Activated T-cell treated with anti-CD3 and anti-CD28 coated beads for 1 hour (primary cell): ENCODE measurements around the gene GPC6.

Source experiments
- DNase-seq: peaks from one replicate; pipeline ENCODE4 v3.0.0-alpha.2; 2020; ENCODE audit warnings: low read depth

The GPC6 gene

GRCh38 chr13:93925990-93926389 is 699.4 kb downstream of the GPC6 start:
- DNase-seq = no peak

DNA sequence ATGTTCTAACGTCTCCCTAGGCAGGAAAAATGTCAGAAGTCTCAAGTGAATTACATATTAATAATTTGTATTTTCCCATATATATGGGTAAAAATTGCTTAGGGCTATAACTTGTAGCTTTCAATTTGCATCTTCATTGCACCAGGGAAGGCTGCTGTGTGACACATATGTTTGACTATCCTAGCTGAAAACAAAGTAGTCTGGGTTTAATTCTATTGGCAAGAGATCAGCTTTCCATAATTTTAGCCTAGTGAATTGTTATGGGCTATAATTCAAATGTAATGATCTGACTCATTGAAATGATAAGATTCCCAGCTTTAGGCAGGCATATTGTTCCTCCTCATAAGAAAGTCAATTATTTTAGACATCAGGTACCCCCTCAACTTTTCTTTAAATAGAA is 699.8 kb downstream of the GPC6 start:
- DNase-seq = no peak

GRCh38 chr13:93927431-93927830 is 700.8 kb downstream of the GPC6 start:
- no peak for DNase-seq

GRCh38 chr13:93932901-93933300 is 706.3 kb downstream of the GPC6 start:
- DNase-seq = no peak

DNA sequence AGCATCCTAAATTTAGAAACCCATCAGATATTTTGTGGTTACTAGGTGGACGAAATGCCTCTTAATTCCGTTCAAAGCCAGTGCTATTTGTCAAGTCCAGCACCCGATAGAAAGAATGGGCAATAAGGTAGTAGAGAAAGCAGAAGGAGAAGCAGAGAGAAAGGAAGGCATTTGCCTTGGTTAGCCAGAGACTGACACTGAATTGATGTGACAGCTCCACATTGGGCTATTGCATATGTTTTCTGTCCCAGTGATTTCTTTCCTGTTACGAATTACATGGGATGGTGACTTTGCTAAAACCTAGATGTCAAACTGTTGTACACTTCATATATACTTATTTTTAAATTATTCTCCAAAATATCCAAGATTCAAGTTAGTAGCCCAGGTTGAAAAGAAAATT is 710.3 kb downstream of the GPC6 start:
- DNase-seq = no peak

DNA sequence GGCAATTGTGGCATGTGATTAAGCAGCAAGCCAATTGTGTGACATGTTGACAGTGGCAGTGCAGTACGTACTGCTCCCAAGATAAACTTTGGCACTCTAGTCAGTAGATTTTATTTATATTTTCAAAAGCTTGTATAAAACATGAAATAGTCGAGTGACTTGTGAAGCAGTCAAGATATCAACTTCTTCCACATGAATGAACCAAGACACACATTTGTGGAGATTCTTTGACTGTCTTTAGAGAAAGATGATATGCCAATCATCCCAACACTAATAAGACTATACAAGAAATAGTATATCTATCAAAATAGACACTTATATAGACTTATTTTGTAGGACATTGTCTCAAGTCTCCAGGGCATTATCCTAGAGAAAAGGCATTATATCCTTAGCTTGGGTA is 714.8 kb downstream of the GPC6 start:
- DNase-seq = no peak

DNA sequence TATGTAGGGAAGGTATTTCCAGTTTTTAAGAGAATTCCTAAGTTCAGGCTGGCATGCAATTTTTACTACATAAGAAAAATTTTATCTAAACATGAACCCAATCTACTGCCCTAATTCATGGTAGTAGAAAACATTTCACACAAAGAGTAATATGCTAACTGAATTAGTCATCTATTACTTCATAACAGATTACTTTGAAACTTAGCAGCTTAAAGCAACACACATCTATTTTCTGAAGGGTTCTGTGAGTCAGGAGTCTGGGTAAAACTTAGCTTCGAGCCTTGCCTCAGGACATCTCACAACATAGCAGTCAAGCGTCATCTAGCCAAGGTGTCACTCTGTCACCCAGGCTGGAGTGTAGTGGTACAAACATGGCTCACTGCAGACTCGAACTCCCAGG is 715.4 kb downstream of the GPC6 start:
- DNase-seq = no peak

DNA sequence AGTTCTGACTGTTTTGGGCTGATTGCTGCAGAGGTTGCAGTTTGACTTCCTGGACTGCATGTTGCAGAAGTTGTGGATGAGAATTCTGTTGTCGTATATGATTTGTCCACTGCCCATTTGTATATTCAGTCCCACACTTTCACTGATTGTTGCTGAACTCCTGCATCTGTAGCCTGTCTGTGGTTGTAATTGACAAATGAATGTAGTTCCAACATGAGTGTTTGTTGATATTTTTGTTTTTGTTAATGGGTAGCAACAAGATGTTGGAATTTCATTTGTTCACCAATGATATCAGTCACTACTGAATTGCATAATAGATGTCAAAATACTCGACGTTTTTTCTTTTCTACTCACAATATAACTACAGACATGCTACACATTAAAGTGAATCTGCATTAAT is 719.0 kb downstream of the GPC6 start:
- no peak for DNase-seq

GRCh38 chr13:93946994-93947393 is 720.4 kb downstream of the GPC6 start:
- no peak for DNase-seq

GRCh38 chr13:93947651-93948050 is 721.0 kb downstream of the GPC6 start:
- DNase-seq = no peak

DNA sequence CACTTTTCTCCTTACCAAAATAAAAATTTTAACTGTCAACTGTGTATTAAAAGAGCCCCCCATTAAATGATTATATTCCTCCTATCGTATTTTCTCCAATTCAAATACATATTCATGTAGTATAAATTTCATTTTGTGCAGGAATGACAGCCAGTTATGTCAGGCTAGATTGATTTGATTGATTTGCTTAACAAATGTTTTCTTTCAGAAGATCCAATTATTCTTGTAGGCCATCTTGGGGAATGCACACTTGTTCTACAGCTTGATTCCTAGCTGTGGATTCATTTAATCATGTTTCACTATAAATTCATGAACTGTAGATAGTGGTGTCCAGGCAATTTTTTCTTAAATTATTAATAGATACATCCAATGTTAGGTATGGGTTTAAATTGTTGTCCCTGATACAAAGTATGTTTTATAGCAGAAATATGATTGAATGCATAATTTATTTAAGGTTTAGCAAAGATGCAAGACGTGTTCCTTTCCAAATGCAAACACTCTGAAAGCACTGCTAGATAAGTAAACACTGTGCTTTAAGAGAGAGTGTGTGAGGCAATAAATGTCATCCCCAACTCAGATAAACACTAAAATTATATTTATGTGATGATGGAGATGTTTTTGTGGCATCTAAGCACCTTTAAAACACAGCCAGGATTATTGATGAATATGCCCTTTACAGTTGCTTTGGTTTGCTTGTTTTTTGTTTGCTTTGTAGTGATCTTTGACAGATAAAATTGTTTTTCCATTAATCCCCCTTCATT is 721.7 kb downstream of the GPC6 start:
- DNase-seq = no peak

DNA sequence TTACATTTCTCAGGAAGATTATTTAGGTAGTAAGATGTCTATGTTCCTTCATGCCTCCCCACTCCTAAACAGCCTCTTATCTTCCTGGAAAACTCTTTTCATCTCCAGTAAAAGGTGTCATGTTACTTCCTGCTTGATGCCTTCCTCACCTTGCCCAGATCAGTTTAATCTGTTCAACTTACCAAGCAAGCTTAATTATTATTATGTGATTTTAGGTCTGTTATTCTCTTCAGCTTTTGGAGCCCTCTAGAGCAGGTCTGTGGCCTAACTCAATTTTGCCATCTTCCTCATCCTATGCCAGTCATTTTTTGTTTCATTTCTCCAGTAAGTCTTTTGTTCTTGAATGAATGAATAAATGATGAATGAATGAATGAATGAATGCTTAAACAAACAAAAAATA is 724.5 kb downstream of the GPC6 start:
- DNase-seq = no peak

GRCh38 chr13:93951951-93952350 is 725.3 kb downstream of the GPC6 start:
- DNase-seq = no peak

GRCh38 chr13:93953841-93954240 is 727.2 kb downstream of the GPC6 start:
- no peak for DNase-seq

DNA sequence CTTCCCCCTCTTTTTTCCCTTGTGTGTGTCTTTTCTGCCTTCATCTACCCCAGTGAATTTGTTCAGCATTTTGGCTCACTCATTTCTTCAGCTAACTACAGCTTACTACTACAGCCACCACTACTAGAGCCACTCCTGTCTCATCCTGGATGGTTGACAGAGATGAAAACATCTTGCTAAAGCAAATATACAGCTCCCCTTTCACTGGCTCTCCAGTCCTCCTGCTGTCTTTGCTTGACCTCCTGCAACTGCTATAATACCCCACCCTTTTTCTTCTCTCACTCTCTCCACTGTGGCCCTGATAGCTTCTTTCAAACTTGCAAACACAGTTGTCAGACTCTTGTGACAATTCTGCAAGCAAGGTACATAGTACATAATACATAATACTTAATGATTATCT is 729.3 kb downstream of the GPC6 start:
- no peak for DNase-seq

- DNase-seq = no peak
These were observed 729.8 kb downstream of the GPC6 start for GRCh38 chr13:93956426-93956825.

DNA sequence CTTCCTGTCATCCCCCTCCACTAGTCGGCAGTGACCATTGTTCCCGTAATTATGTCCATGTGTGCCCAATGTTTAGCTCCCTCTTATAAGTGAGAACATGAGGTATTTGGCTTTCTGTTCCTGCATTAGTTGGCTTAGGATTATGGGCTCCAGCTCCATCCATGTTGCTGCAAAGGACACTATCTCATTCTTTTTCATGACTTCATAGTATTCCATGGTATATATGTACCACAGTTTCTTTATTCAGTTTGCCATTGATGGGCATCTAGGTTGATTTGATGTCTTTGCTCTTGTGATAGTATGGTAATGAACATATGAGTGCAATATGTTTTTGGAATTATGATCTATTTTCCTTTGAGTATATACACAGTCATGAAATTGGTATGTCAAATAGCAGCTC is 730.8 kb downstream of the GPC6 start:
- DNase-seq = no peak

DNA sequence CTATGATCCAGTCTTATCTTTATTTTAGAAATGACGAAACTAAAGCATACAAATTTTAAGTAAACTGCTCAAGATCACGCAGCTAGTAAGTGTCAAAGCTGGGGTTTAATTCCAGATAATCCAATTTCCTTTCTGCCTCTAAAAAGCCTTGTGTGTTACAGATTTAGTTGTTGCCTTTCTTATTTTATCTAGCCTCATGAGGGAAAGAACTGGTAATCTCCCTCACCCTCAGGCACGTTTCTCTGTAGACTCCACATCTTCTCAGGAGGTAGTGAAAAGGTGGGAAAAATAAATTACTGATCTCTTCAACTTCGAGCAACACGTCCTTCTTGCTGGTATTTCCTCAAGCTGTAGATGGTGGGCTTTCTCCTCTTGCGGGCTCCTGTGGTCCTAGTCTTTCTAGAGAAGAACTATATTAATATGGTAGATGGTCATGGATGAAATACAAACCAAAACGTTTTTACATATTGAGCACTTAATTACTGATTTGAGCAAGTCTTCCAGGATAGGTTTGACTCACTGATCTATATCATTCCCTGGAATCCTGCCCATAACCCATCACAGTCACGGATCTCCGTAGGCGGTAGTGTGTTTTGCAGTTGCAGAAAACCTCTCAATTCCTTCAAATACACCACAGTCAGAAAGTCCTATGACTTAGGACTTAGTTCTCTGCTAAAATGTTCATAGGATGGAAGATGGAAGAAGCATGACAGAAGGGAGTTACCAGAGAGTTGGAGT is 733.4 kb downstream of the GPC6 start:
- DNase-seq = no peak

DNA sequence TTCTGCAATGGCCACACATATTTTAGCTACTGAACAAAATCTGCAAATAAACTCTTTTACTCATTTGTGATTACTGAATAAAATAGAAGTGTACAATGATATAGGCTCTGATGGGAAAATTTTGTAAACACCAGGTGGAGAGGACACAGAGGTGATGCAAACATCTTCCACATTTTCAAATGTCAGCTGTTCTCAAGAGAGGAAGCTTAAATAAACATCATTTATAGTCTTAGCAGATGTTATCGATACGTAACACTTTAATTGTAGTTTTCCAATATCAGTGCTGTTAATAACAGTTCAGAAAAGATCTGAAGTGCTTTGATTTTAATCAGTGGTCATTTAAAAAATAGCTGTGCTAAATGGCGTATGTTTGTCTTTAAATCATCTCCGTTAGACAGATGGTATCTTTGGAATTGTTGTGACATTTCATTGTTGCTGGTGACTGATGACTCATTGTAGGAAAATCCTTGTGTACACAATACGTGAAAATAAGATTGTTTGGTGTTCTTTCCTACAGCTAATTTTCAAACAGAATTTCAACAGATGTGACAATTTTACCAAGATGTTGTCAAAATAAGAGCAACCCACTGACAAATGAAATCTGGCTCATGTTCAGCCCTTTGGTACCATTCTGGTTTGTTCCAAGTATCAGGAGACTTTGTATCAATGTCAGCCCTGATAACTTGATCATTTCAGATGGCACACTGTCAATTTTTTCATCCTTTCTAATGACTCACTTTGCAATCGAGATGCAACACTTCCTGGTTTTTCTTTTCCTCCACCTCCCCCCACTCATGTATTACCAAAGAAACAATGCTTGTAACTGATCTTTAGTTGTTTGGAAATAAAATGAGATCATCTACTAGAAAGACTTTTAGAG is 736.9 kb downstream of the GPC6 start:
- DNase-seq = no peak

DNA sequence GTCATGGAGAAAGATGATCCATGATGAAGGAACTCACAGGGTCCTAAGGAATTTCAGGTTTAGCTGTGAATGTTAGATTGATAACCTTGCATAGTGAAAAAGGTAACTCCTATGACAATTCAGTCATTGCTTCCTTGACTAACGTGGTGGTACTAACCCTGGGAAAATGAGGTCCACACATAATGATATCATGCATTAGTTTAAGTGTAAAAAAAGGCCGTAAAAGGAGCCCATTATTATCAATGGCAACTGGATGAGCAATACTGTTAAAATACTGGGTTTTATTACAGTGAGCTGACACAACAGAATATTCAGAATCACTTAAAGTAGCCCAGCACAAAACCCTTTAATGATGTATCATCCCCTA is 737.5 kb downstream of the GPC6 start:
- no peak for DNase-seq

GRCh38 chr13:93965587-93965986 is 739.0 kb downstream of the GPC6 start:
- DNase-seq = no peak

GRCh38 chr13:93966267-93966936 is 739.8 kb downstream of the GPC6 start:
- DNase-seq = no peak
